Measurements from ENCODE around the gene CHST13. TPM values are rescaled to one million over a fixed set of nuclear protein-coding genes. Genes with fewer than 3 reads are reported as not detected.

Gene CHST13
- total RNA-seq, 1 donor from 2014 or later, result 4.2 TPM

DNA sequence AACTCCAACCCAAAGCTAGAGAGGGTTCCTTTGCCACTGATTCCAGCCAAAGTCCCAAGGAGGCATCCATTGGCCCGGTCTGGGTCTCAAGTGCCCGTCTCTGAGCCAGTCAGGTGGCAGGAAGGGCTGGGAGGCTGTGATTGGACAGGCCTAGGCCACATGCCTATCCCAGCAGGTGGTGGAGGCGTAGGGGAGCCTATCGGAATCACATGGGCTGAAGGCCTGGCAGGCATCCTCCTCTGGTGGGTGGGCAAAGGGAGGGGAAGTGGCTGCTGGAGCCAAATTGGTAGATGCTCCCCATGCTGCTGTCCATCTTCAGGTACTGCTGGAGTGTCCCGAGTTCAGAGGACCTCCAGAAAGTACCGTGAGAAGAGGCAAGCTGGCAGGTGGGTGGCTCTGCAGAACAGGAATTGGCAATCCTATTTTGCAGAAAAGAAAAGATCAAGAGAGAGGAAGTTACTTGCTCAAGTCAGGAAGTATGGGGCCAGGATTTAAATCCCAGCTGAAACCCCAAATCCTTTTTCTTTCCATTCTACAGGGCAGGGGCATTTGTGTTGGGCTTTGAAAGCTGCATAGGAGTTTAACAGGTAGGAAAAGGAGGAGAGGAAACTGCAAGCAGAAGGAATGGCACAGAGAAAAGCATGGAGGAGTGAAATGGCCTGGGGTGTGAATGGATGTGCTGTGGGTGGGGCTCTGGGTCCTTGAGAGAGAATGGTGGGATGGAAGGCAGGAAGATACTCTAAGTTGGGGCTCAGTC is 3.7 kb downstream of the CHST13 start:
- Histone ChIP-seq H3K27me3 (no peaks in the 10 kb centered on the region), H3K27ac (no peak overlapping the region), H3K4me1 (peaks cover 13% of the 10 kb centered on the region), H3K36me3 (no peaks in the 10 kb centered on the region), H3K4me3 (no peak overlapping the region), H3K9me3 (no peaks in the 10 kb centered on the region)
- intact Hi-C loops (cut with DNase I), result no loop called here
- TF ChIP-seq POLR2AphosphoS5 (IDR thresholded peaks at IDR 0.05; ENCODE audit: insufficient read depth in 1 of 2, low read depth in 1 of 2) (no peak), POLR2A (IDR thresholded peaks at IDR 0.05) (no peak)
- TF ChIP-seq, protein P1, sequence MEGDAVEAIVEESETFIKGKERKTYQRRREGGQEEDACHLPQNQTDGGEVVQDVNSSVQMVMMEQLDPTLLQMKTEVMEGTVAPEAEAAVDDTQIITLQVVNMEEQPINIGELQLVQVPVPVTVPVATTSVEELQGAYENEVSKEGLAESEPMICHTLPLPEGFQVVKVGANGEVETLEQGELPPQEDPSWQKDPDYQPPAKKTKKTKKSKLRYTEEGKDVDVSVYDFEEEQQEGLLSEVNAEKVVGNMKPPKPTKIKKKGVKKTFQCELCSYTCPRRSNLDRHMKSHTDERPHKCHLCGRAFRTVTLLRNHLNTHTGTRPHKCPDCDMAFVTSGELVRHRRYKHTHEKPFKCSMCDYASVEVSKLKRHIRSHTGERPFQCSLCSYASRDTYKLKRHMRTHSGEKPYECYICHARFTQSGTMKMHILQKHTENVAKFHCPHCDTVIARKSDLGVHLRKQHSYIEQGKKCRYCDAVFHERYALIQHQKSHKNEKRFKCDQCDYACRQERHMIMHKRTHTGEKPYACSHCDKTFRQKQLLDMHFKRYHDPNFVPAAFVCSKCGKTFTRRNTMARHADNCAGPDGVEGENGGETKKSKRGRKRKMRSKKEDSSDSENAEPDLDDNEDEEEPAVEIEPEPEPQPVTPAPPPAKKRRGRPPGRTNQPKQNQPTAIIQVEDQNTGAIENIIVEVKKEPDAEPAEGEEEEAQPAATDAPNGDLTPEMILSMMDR (IDR thresholded peaks at IDR 0.05), result no peak
- DNase-seq (ENCODE audit: extremely low spot score in 2 of 2), result no peak

DNA sequence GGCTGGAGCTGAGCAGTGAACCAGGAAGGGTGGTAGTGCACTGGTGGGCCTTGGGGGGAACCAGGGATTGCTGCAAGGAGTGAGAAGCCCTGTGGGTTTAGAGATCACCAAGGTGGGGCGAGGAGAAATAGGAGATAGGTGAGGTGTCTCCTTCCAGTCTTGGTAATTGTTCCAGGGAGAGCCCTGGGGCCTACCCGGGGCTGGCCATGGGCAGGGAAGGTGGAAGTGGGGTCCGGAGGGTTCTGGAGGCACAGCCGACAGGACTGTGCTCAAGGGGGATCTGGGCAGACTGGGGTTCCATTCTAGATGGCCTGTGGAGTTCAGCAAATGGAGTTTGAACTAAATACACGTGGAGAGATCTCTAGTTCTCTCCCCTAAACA is 4.5 kb downstream of the CHST13 start:
- Histone ChIP-seq H3K4me3 (no peak overlapping the region), H3K4me1 (peaks cover 13% of the 10 kb centered on the region), H3K27ac (no peak overlapping the region), H3K27me3 (no peaks in the 10 kb centered on the region), H3K36me3 (no peaks in the 10 kb centered on the region), H3K9me3 (no peaks in the 10 kb centered on the region)
- no peak for DNase-seq (ENCODE audit: extremely low spot score in 2 of 2)
- intact Hi-C loops (cut with DNase I), result no loop called here
- TF ChIP-seq, protein P1 (IDR thresholded peaks at IDR 0.05), result no peak
- TF ChIP-seq POLR2A (IDR thresholded peaks at IDR 0.05) (no peak), POLR2AphosphoS5 (IDR thresholded peaks at IDR 0.05; ENCODE audit: insufficient read depth in 1 of 2, low read depth in 1 of 2) (no peak)

DNA sequence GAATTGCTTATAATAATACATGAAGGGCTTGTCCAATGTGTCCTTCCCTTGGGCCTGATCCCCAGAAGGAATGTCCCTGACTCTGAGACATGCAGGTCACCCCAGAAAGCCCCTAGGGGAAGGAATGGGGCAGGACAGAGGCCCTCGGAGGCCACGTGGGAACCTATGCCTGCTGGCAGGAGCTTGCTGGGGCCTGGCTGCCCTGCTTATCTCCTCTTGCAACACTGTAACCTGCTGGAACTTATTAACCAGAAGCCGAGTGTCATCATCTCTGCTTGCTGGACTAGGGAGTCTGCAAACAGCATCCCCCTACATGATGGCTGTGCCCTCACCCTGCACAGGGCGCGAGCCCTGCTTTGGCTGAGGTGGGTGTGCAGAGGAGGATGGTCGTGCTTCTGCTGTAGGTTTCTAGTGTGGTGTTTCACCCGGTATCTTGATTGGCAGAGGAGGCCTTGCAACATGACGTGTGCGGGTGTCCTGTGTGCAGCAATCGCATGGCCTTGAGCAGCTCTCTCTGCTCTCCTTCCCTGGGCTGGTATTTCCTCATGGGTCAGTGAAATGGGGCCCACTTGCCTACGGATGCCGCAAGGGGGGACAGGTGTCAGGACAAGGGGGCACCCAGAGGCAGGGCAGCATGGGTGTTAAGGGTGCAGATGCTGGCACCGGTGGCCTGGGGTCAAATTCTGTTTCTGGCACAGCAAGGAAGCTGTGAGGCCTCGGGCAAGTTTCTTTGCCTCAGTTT is 5.0 kb downstream of the CHST13 start:
- H3K9me3 ChIP-seq, result no peaks in the 10 kb centered on the region
- H3K4me1 ChIP-seq, result peaks cover 9% of the 10 kb centered on the region
- no peaks in the 10 kb centered on the region for H3K27me3 ChIP-seq
- TF ChIP-seq POLR2A (IDR thresholded peaks at IDR 0.05) (no peak), POLR2AphosphoS5 (IDR thresholded peaks at IDR 0.05; ENCODE audit: insufficient read depth in 1 of 2, low read depth in 1 of 2) (no peak)
- TF ChIP-seq, protein P1 (IDR thresholded peaks at IDR 0.05), result no peak
- H3K4me3 ChIP-seq, result no peak overlapping the region
- H3K36me3 ChIP-seq, result no peaks in the 10 kb centered on the region
- intact Hi-C loops (cut with DNase I), result no loop called here
- no peak for DNase-seq (ENCODE audit: extremely low spot score in 2 of 2)
- H3K27ac ChIP-seq, result no peak overlapping the region

DNA sequence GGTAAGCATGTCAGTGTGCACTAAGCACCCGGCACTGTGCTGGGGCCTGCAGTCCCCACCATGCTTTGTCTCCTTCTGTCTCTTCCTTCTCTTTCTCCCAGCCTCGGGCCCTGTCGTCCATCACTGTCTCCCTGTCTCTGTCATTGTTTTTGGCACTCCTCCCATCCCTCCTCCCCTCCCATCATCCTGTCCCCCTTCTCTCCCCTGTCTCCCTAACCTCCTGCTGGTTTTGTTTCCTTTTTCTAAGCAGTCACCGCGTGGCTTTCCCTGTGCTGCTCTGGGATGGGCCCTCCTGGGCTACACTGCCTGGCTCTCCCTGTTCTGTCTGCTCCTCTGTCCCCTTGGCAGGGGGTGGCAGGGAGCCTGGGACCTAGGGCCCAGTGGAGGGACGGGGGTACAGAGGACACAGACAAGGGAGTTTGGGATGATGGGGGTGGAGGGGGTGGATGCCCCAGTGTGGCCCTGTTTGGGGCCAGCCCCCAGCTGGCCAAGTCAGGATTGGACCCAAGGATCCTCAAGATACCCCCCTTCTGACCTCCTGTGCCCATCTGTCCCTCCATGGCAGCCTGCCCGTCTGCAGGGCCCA is 5.7 kb downstream of the CHST13 start:
- no peaks in the 10 kb centered on the region for H3K9me3 ChIP-seq
- no peak overlapping the region for H3K4me3 ChIP-seq
- H3K27me3 ChIP-seq, result no peaks in the 10 kb centered on the region
- H3K36me3 ChIP-seq, result no peaks in the 10 kb centered on the region
- intact Hi-C loops (cut with DNase I), result no loop called here
- TF ChIP-seq POLR2A (IDR thresholded peaks at IDR 0.05), result no peak
- TF ChIP-seq POLR2AphosphoS5 (IDR thresholded peaks at IDR 0.05; ENCODE audit: insufficient read depth in 1 of 2, low read depth in 1 of 2), result no peak
- TF ChIP-seq, protein P1 (IDR thresholded peaks at IDR 0.05), result no peak
- H3K4me1 ChIP-seq, result peaks cover 2% of the 10 kb centered on the region
- DNase-seq (ENCODE audit: extremely low spot score in 2 of 2), result no peak
- H3K27ac ChIP-seq, result no peak overlapping the region
